ENCODE results near the gene SNN.

- TF ChIP-seq CTCF (IDR thresholded peaks at IDR 0.05) (no peak), POLR2A (IDR thresholded peaks at IDR 0.05) (no peak)
These were observed 47.1 kb downstream of the SNN start for GRCh38 chr16:11715246-11715947.
